ENCODE results near the gene SRXN1.

The SRXN1 gene

GRCh38 chr20:677957-678356, 25.0 kb upstream of the SRXN1 start:
- Histone ChIP-seq H3K4me2 (peak overlapping the region; percentile 30 to 100 (median 98); a peak in 20 of 22 replicates), H3K27ac (no peak overlapping the region), H3K4me3 (no peak overlapping the region), H3K36me3 (no peaks in the 10 kb centered on the region), H3K9ac (no peak overlapping the region), H3K9me3 (replicated peaks in 1 of 11) (no peaks in the 10 kb centered on the region), H3K4me1 (peaks cover 54 to 85% (median 72%) of the 10 kb centered on the region in 10 experiments), H4K20me1 (peaks cover 0 to 35% (median 27%) of the 10 kb centered on the region in 11 experiments; a peak in 15 of 22 replicates), H3K27me3 (peaks cover 25 to 40% (median 35%) of the 10 kb centered on the region in 11 experiments)
- no peak for TF ChIP-seq Cebpa-rat (IDR thresholded peaks at IDR 0.05)

GRCh38 chr20:676967-677366, 24.0 kb upstream of the SRXN1 start:
- Histone ChIP-seq H3K36me3 (no peaks in the 10 kb centered on the region), H3K27ac (peak overlapping the region in 8 of 11 experiments; percentile 34 to 63 (median 49); a peak in 16 of 22 replicates), H3K4me3 (peak overlapping the region in 9 of 10 experiments; percentile 33 to 68 (median 56); a peak in 12 of 20 replicates), H3K9me3 (replicated peaks in 1 of 11) (no peaks in the 10 kb centered on the region), H3K27me3 (peaks cover 31 to 46% (median 42%) of the 10 kb centered on the region in 11 experiments), H4K20me1 (peaks cover 0 to 38% (median 27%) of the 10 kb centered on the region in 11 experiments; a peak in 15 of 22 replicates), H3K4me1 (peaks cover 62 to 93% (median 80%) of the 10 kb centered on the region in 10 experiments), H3K4me2 (peak overlapping the region; percentile 93 to 100 (median 98)), H3K9ac (peak overlapping the region in 8 of 11 experiments; percentile 36 to 63 (median 50); a peak in 10 of 22 replicates)
- TF ChIP-seq Cebpa-rat (IDR thresholded peaks at IDR 0.05): no peak

- no peaks in the 10 kb centered on the region for H3K9me3 ChIP-seq (replicated peaks in 1 of 11)
- peak overlapping the region in 8 of 11 experiments; percentile 34 to 63 (median 49); a peak in 17 of 22 replicates for H3K27ac ChIP-seq
- peaks cover 32 to 47% (median 42%) of the 10 kb centered on the region in 11 experiments for H3K27me3 ChIP-seq
- peak overlapping the region; percentile 48 to 68 (median 56) for H3K4me3 ChIP-seq
- peak overlapping the region; percentile 93 to 100 (median 98) for H3K4me2 ChIP-seq
- H3K9ac ChIP-seq: peak overlapping the region; percentile 1 to 65 (median 55); a peak in 18 of 22 replicates
- H3K36me3 ChIP-seq: no peaks in the 10 kb centered on the region
- peaks cover 67 to 96% (median 83%) of the 10 kb centered on the region in 10 experiments for H3K4me1 ChIP-seq
- no peak for TF ChIP-seq Cebpa-rat (IDR thresholded peaks at IDR 0.05)
- H4K20me1 ChIP-seq: peaks cover 0 to 44% (median 27%) of the 10 kb centered on the region in 11 experiments; a peak in 15 of 22 replicates
Measured at GRCh38 chr20:676315-676937, 23.4 kb upstream of the SRXN1 start.

GRCh38 chr20:675453-676314, 22.7 kb upstream of the SRXN1 start, which contains the start of gene SCRT2:
Gene SCRT2 (minus strand): TSS chr20:675802. CDS start chr20:675601, 201 bp downstream.
- peaks cover 0 to 45% (median 29%) of the 10 kb centered on the region in 11 experiments; a peak in 15 of 22 replicates for H4K20me1 ChIP-seq
- H3K9me3 ChIP-seq (replicated peaks in 1 of 11): no peaks in the 10 kb centered on the region
- peak within 1 kb of the TSS; percentile 13 to 65 (median 55); a peak in 19 of 22 replicates for H3K9ac ChIP-seq
- no peak for TF ChIP-seq Cebpa-rat (IDR thresholded peaks at IDR 0.05)
- H3K27me3 ChIP-seq: peaks cover 32 to 47% (median 42%) of the 10 kb centered on the region in 11 experiments
- H3K27ac ChIP-seq: peak within 1 kb of the TSS in 8 of 11 experiments; percentile 34 to 63 (median 48); a peak in 16 of 22 replicates
- peak within 1 kb of the TSS; percentile 93 to 100 (median 98) for H3K4me2 ChIP-seq
- peaks cover 68 to 97% (median 85%) of the 10 kb centered on the region in 10 experiments for H3K4me1 ChIP-seq
- no peaks in the 10 kb centered on the region for H3K36me3 ChIP-seq
- peak within 1 kb of the TSS; percentile 48 to 68 (median 56) for H3K4me3 ChIP-seq

GRCh38 chr20:675033-675452, 22.0 kb upstream of the SRXN1 start:
- no peak overlapping the region for H3K27ac ChIP-seq
- peaks cover 74 to 97% (median 87%) of the 10 kb centered on the region in 10 experiments for H3K4me1 ChIP-seq
- no peak for TF ChIP-seq Cebpa-rat (IDR thresholded peaks at IDR 0.05)
- H3K4me3 ChIP-seq: peak overlapping the region; percentile 48 to 68 (median 56); a peak in 19 of 20 replicates
- H3K4me2 ChIP-seq: peak overlapping the region; percentile 93 to 100 (median 98)
- no peaks in the 10 kb centered on the region for H3K9me3 ChIP-seq (replicated peaks in 1 of 11)
- peaks cover 32 to 47% (median 42%) of the 10 kb centered on the region in 11 experiments for H3K27me3 ChIP-seq
- peak overlapping the region in 8 of 11 experiments; percentile 13 to 61 (median 48); a peak in 9 of 22 replicates for H3K9ac ChIP-seq
- no peaks in the 10 kb centered on the region for H3K36me3 ChIP-seq
- peaks cover 0 to 48% (median 29%) of the 10 kb centered on the region in 11 experiments; a peak in 16 of 22 replicates for H4K20me1 ChIP-seq

GRCh38 chr20:673603-674001, 20.6 kb upstream of the SRXN1 start:
- Histone ChIP-seq H3K27me3 (peaks cover 32 to 47% (median 42%) of the 10 kb centered on the region in 11 experiments), H3K9me3 (replicated peaks in 1 of 11) (no peaks in the 10 kb centered on the region), H3K4me1 (peaks cover 81 to 96% (median 88%) of the 10 kb centered on the region in 10 experiments), H3K4me2 (peak overlapping the region in 5 of 11 experiments; percentile 1 to 100 (median 96); a peak in 7 of 22 replicates), H3K27ac (no peak overlapping the region), H3K9ac (no peak overlapping the region), H3K36me3 (no peaks in the 10 kb centered on the region), H4K20me1 (peaks cover 0 to 54% (median 29%) of the 10 kb centered on the region in 11 experiments; a peak in 16 of 22 replicates), H3K4me3 (no peak overlapping the region)
- TF ChIP-seq Cebpa-rat (IDR thresholded peaks at IDR 0.05): no peak

GRCh38 chr20:672963-673602, 20.1 kb upstream of the SRXN1 start:
- TF ChIP-seq Cebpa-rat (IDR thresholded peaks at IDR 0.05): no peak
- no peaks in the 10 kb centered on the region for H3K36me3 ChIP-seq
- no peak overlapping the region for H3K9ac ChIP-seq
- peaks cover 0 to 54% (median 29%) of the 10 kb centered on the region in 11 experiments; a peak in 16 of 22 replicates for H4K20me1 ChIP-seq
- H3K4me1 ChIP-seq: peaks cover 81 to 98% (median 90%) of the 10 kb centered on the region in 10 experiments
- H3K4me2 ChIP-seq: peak overlapping the region; percentile 43 to 77 (median 65)
- no peak overlapping the region for H3K4me3 ChIP-seq
- H3K9me3 ChIP-seq (replicated peaks in 1 of 11): no peaks in the 10 kb centered on the region
- H3K27ac ChIP-seq: no peak overlapping the region
- peaks cover 32 to 47% (median 42%) of the 10 kb centered on the region in 11 experiments for H3K27me3 ChIP-seq

All from BLaER1 treated with 17β-estradiol and CSF1 and Interleukin-3, amounts not matched to agents 10 nM and 100 nM (cell line).